Natural killer cell (primary cell): Measurements from ENCODE around the gene FOXN3. TPM values are rescaled to one million over a fixed set of nuclear protein-coding genes. Genes with fewer than 3 reads are reported as not detected.

Experiments used
- ATAC-seq, 3 donors: fragments of 150-1000 bp in 2 of 3; fragments of 200-7000 bp in 1 of 3; cut with Tn5 transposase; 1 replicate in 1 of 3; 2 replicates in 2 of 3; pipeline ENCODE4 v1.10.0; 2021; ENCODE audit warnings: mild to moderate bottlenecking in 2 of 3, moderate library complexity in 2 of 3
- DNase-seq, 2 donors: peaks; one replicate each; pipeline versions ENCODE4 v3.0.0 to v3.0.0-alpha.2; 2013 to 2021; ENCODE audit warnings: mixed read lengths in 1 of 2
- H3K27ac ChIP-seq: one replicate; pipeline ENCODE4 v1.5.1; 2013; ENCODE audit warnings: mild to moderate bottlenecking, low read length
- H3K27me3 ChIP-seq: one replicate; pipeline ENCODE4 v1.6.1; 2013; ENCODE audit warnings: low read length; ENCODE audit not compliant: control insufficient read depth, insufficient read depth
- H3K36me3 ChIP-seq: one replicate; pipeline ENCODE4 v1.6.1; 2013; ENCODE audit warnings: low read length; ENCODE audit not compliant: control insufficient read depth, insufficient read depth
- H3K4me1 ChIP-seq: one replicate; pipeline ENCODE4 v1.6.1; 2013; ENCODE audit warnings: low read length; ENCODE audit not compliant: control insufficient read depth, insufficient read depth
- H3K4me3 ChIP-seq: one replicate; pipeline ENCODE4 v1.5.1; 2013; ENCODE audit warnings: low read length
- H3K9me3 ChIP-seq: one replicate; pipeline ENCODE4 v1.6.1; 2013; ENCODE audit warnings: low read length; ENCODE audit not compliant: control insufficient read depth, insufficient read depth
- H3K27ac Mint-ChIP-seq, 2 donors: one replicate each; pipeline ENCODE4 v1.8.0; 2022; ENCODE audit warnings: mild to moderate bottlenecking in 2 of 2, mixed read lengths in 2 of 2, moderate library complexity in 1 of 2
- H3K27me3 Mint-ChIP-seq, 2 donors: one replicate each; pipeline ENCODE4 v1.8.0; 2022; ENCODE audit warnings: low read depth in 2 of 2, mixed read lengths in 2 of 2
- H3K36me3 Mint-ChIP-seq: one replicate; pipeline ENCODE4 v1.8.0; 2022; ENCODE audit warnings: mixed read lengths
- H3K4me1 Mint-ChIP-seq, 2 donors: one replicate each; pipeline ENCODE4 v1.8.0; 2022; ENCODE audit warnings: mixed read lengths in 2 of 2
- H3K4me3 Mint-ChIP-seq: one replicate; pipeline ENCODE4 v1.8.0; 2022; ENCODE audit warnings: mild to moderate bottlenecking, moderate library complexity, mixed read lengths
- H3K9me3 Mint-ChIP-seq, 2 donors: one replicate each; pipeline ENCODE4 v1.8.0; 2022; ENCODE audit warnings: mixed read lengths in 2 of 2
- CTCF ChIP-seq: fragments of 200-600 bp; IDR thresholded peaks from one replicate; pipeline ENCODE4 v1.8.0; 2022; ENCODE audit warnings: antibody characterized with exemption
- WGBS: methylation state at CpG from one replicate; pipeline ENCODE4 v1.1.7; 2013; ENCODE audit warnings: missing lambda C conversion rate; ENCODE audit not compliant: insufficient coverage; 5-methylcytosine and 5-hydroxymethylcytosine counted together
- intact Hi-C: fragments of 100-400 bp; cut with micrococcal nuclease; formaldehyde crosslinking; loops from one replicate; pipeline ENCODE4 v1.14.2; 2022
- total RNA-seq, 4 donors: library from RNA; stranded (reverse); fragments of 120-200 nt in 1 of 4; gene quantifications; one replicate each; pipeline versions ENCODE4 v1.2.3 to v1.2.4, GENCODE V29; 2013 to 2022

Gene FOXN3
- total RNA-seq, 3 donors from 2014 or later (not counting 1 experiment from before 2014, with no cell fraction given): 209 to 216 (median 209) TPM

GRCh38 chr14:89304561-89304960, 112.5 kb downstream of the FOXN3 start:
- H3K4me3 Mint-ChIP-seq: peak overlapping the region; percentile 65
- Histone ChIP-seq H3K27ac (peak overlapping the region; percentile 89), H3K4me1 (peaks cover 33% of the 10 kb centered on the region), H3K9me3 (no peaks in the 10 kb centered on the region), H3K4me3 (peak overlapping the region; percentile 2), H3K36me3 (no peaks in the 10 kb centered on the region), H3K27me3 (no peaks in the 10 kb centered on the region)
- DNase-seq: no peak
- WGBS: 84% methylated on average over 2 of the region's 6 CpGs
- H3K27me3 Mint-ChIP-seq: no peaks in the 10 kb centered on the region
- H3K9me3 Mint-ChIP-seq: no peaks in the 10 kb centered on the region
- TF ChIP-seq CTCF: no peak
- intact Hi-C loops: no loop called here
- peaks cover 6% of the 10 kb centered on the region for H3K36me3 Mint-ChIP-seq
- H3K27ac Mint-ChIP-seq: peak overlapping the region; percentile 74 to 96
- peaks cover 57 to 63% of the 10 kb centered on the region in 2 donors for H3K4me1 Mint-ChIP-seq
- ATAC-seq: no peak

- no peak for TF ChIP-seq CTCF
- Histone ChIP-seq H3K9me3 (no peaks in the 10 kb centered on the region), H3K27ac (peak overlapping the region; percentile 89), H3K4me3 (peak overlapping the region; percentile 2), H3K4me1 (peaks cover 32% of the 10 kb centered on the region), H3K27me3 (no peaks in the 10 kb centered on the region), H3K36me3 (no peaks in the 10 kb centered on the region)
- Mint-ChIP-seq H3K27me3 (no peaks in the 10 kb centered on the region), H3K4me3 (peak overlapping the region; percentile 65), H3K9me3 (no peaks in the 10 kb centered on the region), H3K4me1 (peaks cover 64 to 70% of the 10 kb centered on the region in 2 donors), H3K36me3 (peaks cover 6% of the 10 kb centered on the region), H3K27ac (peak overlapping the region; percentile 74 to 96)
- intact Hi-C loops: no loop called here
- 23% methylated on average over 12 of the region's 14 CpGs for WGBS
- DNase-seq: peak in 1 of 2 donors; percentile 45
- ATAC-seq: peak; percentile 64 to 71 (median 68)
Observed at GRCh38 chr14:89303456-89304435, 113.3 kb downstream of the FOXN3 start.

- no peaks in the 10 kb centered on the region for H3K27me3 Mint-ChIP-seq
- H3K27ac Mint-ChIP-seq: peak overlapping the region; percentile 74 to 96
- peaks cover 6% of the 10 kb centered on the region for H3K36me3 Mint-ChIP-seq
- no peak for TF ChIP-seq CTCF
- Histone ChIP-seq H3K9me3 (no peaks in the 10 kb centered on the region), H3K4me1 (peaks cover 30% of the 10 kb centered on the region), H3K27me3 (no peaks in the 10 kb centered on the region), H3K4me3 (no peak overlapping the region), H3K36me3 (no peaks in the 10 kb centered on the region), H3K27ac (peak overlapping the region; percentile 89)
- no peaks in the 10 kb centered on the region for H3K9me3 Mint-ChIP-seq
- ATAC-seq (no peak), DNase-seq (no peak)
- H3K4me1 Mint-ChIP-seq: peaks cover 59 to 70% of the 10 kb centered on the region in 2 donors
- 76% methylated on average over 6 of the region's 7 CpGs for WGBS
- H3K4me3 Mint-ChIP-seq: no peak overlapping the region
- intact Hi-C loops: no loop called here
Observed at GRCh38 chr14:89302396-89302950, 114.6 kb downstream of the FOXN3 start.
